Measurements from ENCODE around the gene CTBS.

- TF ChIP-seq CTCF (conservative IDR thresholded peaks at IDR 0.05; ENCODE audit: low read depth, low read length) = no peak
- no peak for TF ChIP-seq EZH2 (IDR thresholded peaks at IDR 0.05; ENCODE audit: low read length, unreplicated experiment)
Measured at GRCh38 chr1:84574936-84575335, 696 bp upstream of the CTBS start.

Data from PC-3 (cell line).